H1 (cell line): Measurements from ENCODE around the gene ANKRD65. TPM values are rescaled to one million over a fixed set of nuclear protein-coding genes. Genes with fewer than 3 reads are reported as not detected.

Experiments used
- CTCF ChIA-PET: fragments of 300-600 bp; sonication (Branson Sonifier 250); formaldehyde crosslinking; loops from one replicate; lab custom pipeline; 2021; ENCODE audit not compliant: partially characterized antibody; lab: Charles Lee
- POLR2A ChIA-PET: fragments of 300-600 bp; sonication (Branson Sonifier 250); formaldehyde crosslinking; loops from one replicate; lab custom pipeline; 2021; ENCODE audit warnings: inconsistent platforms; ENCODE audit not compliant: partially characterized antibody; lab: Charles Lee
- DNase-seq, 2 experiments: peaks; one replicate each; pipeline versions ENCODE4 v3.0.0 to v3.0.0-alpha.2; 2010 to 2022; ENCODE audit warnings: low spot score in 2 of 2, low read depth in 1 of 2, mixed read lengths in 1 of 2
- FAIRE-seq: peaks from 2 replicates; lab custom pipeline; 2011; peaks lifted over from hg19 to GRCh38; lab: Jason Lieb, UNC
- H2AFZ ChIP-seq: 2 replicates; pipeline ENCODE4 v1.8.1; 2012; ENCODE audit warnings: low read length, inconsistent platforms
- H2AK5ac ChIP-seq: 2 replicates; pipeline ENCODE4 v1.6.1; 2013; ENCODE audit warnings: low read depth, low read length
- H2BK120ac ChIP-seq: replicated peaks from 2 replicates; pipeline ENCODE3; 2013; ENCODE audit warnings: low read depth, low read length, inconsistent platforms
- H2BK12ac ChIP-seq: 2 replicates; pipeline ENCODE4 v1.6.1; 2013; ENCODE audit warnings: low read depth, low read length
- H2BK15ac ChIP-seq: 2 replicates; pipeline ENCODE4 v1.6.1; 2013; ENCODE audit warnings: low read length
- H2BK20ac ChIP-seq: 2 replicates; pipeline ENCODE4 v1.6.1; 2013; ENCODE audit warnings: low read length
- H2BK5ac ChIP-seq: 2 replicates; pipeline ENCODE4 v1.6.1; 2013; ENCODE audit warnings: low read depth, low read length
- H3K14ac ChIP-seq: 2 replicates; pipeline ENCODE4 v1.6.1; 2013; ENCODE audit warnings: inconsistent platforms; ENCODE audit not compliant: insufficient read length
- H3K18ac ChIP-seq: 2 replicates; pipeline ENCODE4 v1.6.1; 2013; ENCODE audit warnings: low read length; ENCODE audit errors: extremely low read depth
- H3K23ac ChIP-seq: 2 replicates; pipeline ENCODE4 v1.6.1; 2013; ENCODE audit warnings: inconsistent platforms; ENCODE audit not compliant: insufficient read length
- H3K23me2 ChIP-seq: 2 replicates; pipeline ENCODE4 v1.6.1; 2013; ENCODE audit warnings: low read depth, low read length
- H3K27ac ChIP-seq: 2 replicates; pipeline ENCODE4 v1.6.1; 2011; ENCODE audit warnings: low read depth, low read length, inconsistent platforms
- H3K27me3 ChIP-seq, 4 experiments: replicated peaks in 1 of 4; 1 replicate in 1 of 4; 2 replicates in 3 of 4; pipeline versions ENCODE4 v1.6.1 to v1.8.1; 2011 to 2013; ENCODE audit warnings: low read length in 3 of 4, mild to moderate bottlenecking in 3 of 4, inconsistent platforms in 2 of 4, mixed read lengths in 2 of 4, moderate library complexity in 1 of 4; ENCODE audit not compliant: control insufficient read depth in 3 of 4, insufficient read depth in 3 of 4; ENCODE audit errors: extremely low read depth in 1 of 4
- H3K36me3 ChIP-seq, 4 experiments: 2 replicates each; pipeline versions ENCODE4 v1.6.1 to v1.8.1; 2011 to 2013; ENCODE audit warnings: mild to moderate bottlenecking in 4 of 4, low read length in 3 of 4, moderate library complexity in 2 of 4, control low read depth in 1 of 4, inconsistent platforms in 1 of 4; ENCODE audit not compliant: insufficient read depth in 4 of 4, control insufficient read depth in 2 of 4
- H3K4ac ChIP-seq: replicated peaks from 2 replicates; pipeline ENCODE3; 2013; ENCODE audit warnings: low read length, low read depth, mixed read lengths, inconsistent platforms; ENCODE audit not compliant: insufficient read length
- H3K4me1 ChIP-seq, 4 experiments: replicated peaks in 1 of 4; 1 replicate in 1 of 4; 2 replicates in 3 of 4; pipeline versions ENCODE4 v1.6.1 to v1.8.1; 2011 to 2013; ENCODE audit warnings: low read length in 3 of 4, inconsistent platforms in 2 of 4, mixed read lengths in 1 of 4; ENCODE audit not compliant: insufficient read depth in 4 of 4, control insufficient read depth in 3 of 4
- H3K4me2 ChIP-seq, 2 experiments: 2 replicates each; pipeline versions ENCODE4 v1.6.1 to v1.8.1; 2011 to 2013; ENCODE audit warnings: low read depth in 2 of 2, low read length in 2 of 2, control low read depth in 1 of 2, inconsistent platforms in 1 of 2, mild to moderate bottlenecking in 1 of 2; ENCODE audit not compliant: insufficient read depth in 1 of 2
- H3K4me3 ChIP-seq, 4 experiments: fragments of 200-600, 300-600 bp in 1 of 4; sonication (generic), shearing (Covaris generic), sonication (Bioruptor Twin) in 1 of 4; 2 replicates each; pipeline versions ENCODE4 v1.5.1 to v1.8.1; 2011 to 2016; ENCODE audit warnings: low read length in 4 of 4, low read depth in 3 of 4, control low read depth in 2 of 4, inconsistent platforms in 2 of 4, mild to moderate bottlenecking in 2 of 4, mixed read lengths in 1 of 4, moderate library complexity in 1 of 4; ENCODE audit not compliant: insufficient read depth in 2 of 4; ENCODE audit errors: extremely low read depth in 1 of 4
- H3K56ac ChIP-seq: replicated peaks from 2 replicates; pipeline ENCODE3; 2013; ENCODE audit warnings: low read depth, mild to moderate bottlenecking, mixed read lengths, low read length, inconsistent platforms; ENCODE audit not compliant: insufficient read length
- H3K79me1 ChIP-seq: 2 replicates; pipeline ENCODE4 v1.6.1; 2013; ENCODE audit warnings: low read depth, low read length, control low read depth
- H3K79me2 ChIP-seq, 2 experiments: 2 replicates each; pipeline versions ENCODE4 v1.6.1 to v1.8.1; 2012 to 2013; ENCODE audit warnings: low read length in 2 of 2, mild to moderate bottlenecking in 2 of 2, inconsistent platforms in 1 of 2; ENCODE audit not compliant: insufficient read depth in 2 of 2, control insufficient read depth in 1 of 2
- H3K9ac ChIP-seq, 4 experiments: replicated peaks in 1 of 4; 1 replicate in 1 of 4; 2 replicates in 3 of 4; pipeline versions ENCODE4 v1.6.1 to v1.8.1; 2011 to 2013; ENCODE audit warnings: low read depth in 3 of 4, low read length in 3 of 4, control low read depth in 2 of 4, mild to moderate bottlenecking in 2 of 4, moderate library complexity in 2 of 4, inconsistent platforms in 1 of 4; ENCODE audit errors: extremely low read depth in 1 of 4
- H3K9me3 ChIP-seq, 2 experiments: 2 replicates each; pipeline versions ENCODE4 v1.6.1 to v1.8.1; 2012 to 2013; ENCODE audit warnings: mild to moderate bottlenecking in 2 of 2, moderate library complexity in 2 of 2, control low read depth in 1 of 2, inconsistent platforms in 1 of 2, low read depth in 1 of 2, low read length in 1 of 2, mixed read lengths in 1 of 2; ENCODE audit not compliant: insufficient read depth in 2 of 2
- H4K20me1 ChIP-seq, 2 experiments: replicated peaks in 1 of 2; 2 replicates each; pipeline versions ENCODE3 to v1.8.1; 2011 to 2013; ENCODE audit warnings: inconsistent platforms in 2 of 2, low read length in 2 of 2, mild to moderate bottlenecking in 1 of 2; ENCODE audit not compliant: insufficient read depth in 2 of 2, control insufficient read depth in 1 of 2
- H4K5ac ChIP-seq: 2 replicates; pipeline ENCODE4 v1.6.1; 2013; ENCODE audit warnings: low read length, low read depth, mixed read lengths, inconsistent platforms; ENCODE audit not compliant: insufficient read length
- H4K8ac ChIP-seq: 2 replicates; pipeline ENCODE4 v1.8.0; 2013; ENCODE audit warnings: mild to moderate bottlenecking, moderate library complexity, low read length, inconsistent platforms; ENCODE audit not compliant: insufficient read depth; ENCODE audit errors: extremely low read depth
- H4K91ac ChIP-seq: replicated peaks from 2 replicates; pipeline ENCODE3; 2013; ENCODE audit warnings: low read length, mixed read lengths, inconsistent platforms; ENCODE audit not compliant: insufficient read length
- BACH1 ChIP-seq: IDR thresholded peaks from 2 replicates; pipeline ENCODE4 v1.6.1; 2012; ENCODE audit warnings: low read length, improper control_type of control experiment
- CHD2 ChIP-seq: IDR thresholded peaks from 2 replicates; pipeline ENCODE4 v1.6.1; 2012; ENCODE audit warnings: low read length, improper control_type of control experiment
- CREB1 ChIP-seq: IDR thresholded peaks from 2 replicates; pipeline ENCODE4 v1.6.1; 2012; ENCODE audit warnings: inconsistent platforms
- EZH2 ChIP-seq: fragments of 200-600 bp; sonication (generic); IDR thresholded peaks from 2 replicates; pipeline ENCODE4 v1.7.1; 2012; ENCODE audit warnings: low read depth, mild to moderate bottlenecking, moderate library complexity, low read length, inconsistent platforms; ENCODE audit not compliant: severe bottlenecking
- HDAC6 ChIP-seq: IDR thresholded peaks from one replicate; pipeline ENCODE4 v1.7.1; 2012; ENCODE audit warnings: low read depth, mild to moderate bottlenecking, inconsistent platforms, low read length, moderate library complexity
- KDM4A ChIP-seq: IDR thresholded peaks from one replicate; pipeline ENCODE4 v1.7.1; 2012; ENCODE audit warnings: low read depth, mild to moderate bottlenecking, moderate library complexity, low read length, inconsistent platforms; ENCODE audit not compliant: severe bottlenecking
- MAFK ChIP-seq: IDR thresholded peaks from 2 replicates; pipeline ENCODE4 v1.6.1; 2012; ENCODE audit warnings: low read depth, mild to moderate bottlenecking, improper control_type of control experiment, low read length
- PHF8 ChIP-seq: fragments of 200-600 bp; sonication (generic); conservative IDR thresholded peaks from 2 replicates; pipeline ENCODE4 v1.7.1; 2012; ENCODE audit warnings: low read depth, mild to moderate bottlenecking, inconsistent platforms, low read length, moderate library complexity
- RXRA ChIP-seq: IDR thresholded peaks from 2 replicates; pipeline ENCODE4 v1.6.1; 2011; ENCODE audit warnings: low read depth, mild to moderate bottlenecking, low read length, moderate library complexity; ENCODE audit not compliant: insufficient read depth
- TAF1 ChIP-seq: IDR thresholded peaks from 2 replicates; pipeline ENCODE4 v1.6.1; 2011; ENCODE audit warnings: mild to moderate bottlenecking, low read depth, low read length
- TBP ChIP-seq: IDR thresholded peaks from 2 replicates; pipeline ENCODE4 v1.6.1; 2011; ENCODE audit warnings: low read depth, low read length, improper control_type of control experiment
- TEAD4 ChIP-seq: IDR thresholded peaks from 2 replicates; pipeline ENCODE4 v1.6.1; 2012; ENCODE audit warnings: low read depth, low read length, inconsistent platforms, mixed read lengths
- WGBS, 2 experiments: shearing (Covaris generic) in 1 of 2; methylation state at CpG; one replicate each; pipeline versions ENCODE4 v1.1.6 to v1.1.7; 2013 to 2015; ENCODE audit warnings: low lambda C conversion rate in 2 of 2, mixed read lengths in 2 of 2, inconsistent platforms in 1 of 2, low coverage in 1 of 2, missing lambda C conversion rate in 1 of 2; ENCODE audit not compliant: insufficient replicate concordance in 2 of 2, insufficient coverage in 1 of 2, insufficient read length in 1 of 2; ENCODE audit errors: extremely low coverage in 1 of 2, missing lambda C conversion rate in 1 of 2; 5-methylcytosine and 5-hydroxymethylcytosine counted together
- polyA plus RNA-seq, 7 experiments: library from polyadenylated mRNA; depleted of rRNA in 3 of 7; stranded (reverse) in 5 of 7; unstranded in 2 of 7; fragments of >200 nt in 5 of 7; fragments of 200-250 nt in 2 of 7; gene quantifications; 1 replicate in 5 of 7; 2 replicates in 1 of 7; 4 replicates in 1 of 7; pipeline versions ENCODE4 v1.2.1 to v1.2.3, GENCODE V29; 2011 to 2013; ENCODE audit warnings: missing spikeins in 2 of 7, mixed read lengths in 2 of 7
- total RNA-seq: library from RNA; stranded (reverse); fragmentation: NEBNext Ultra II Directional; extraction: Animal tissue kit (Norgen Biotek cat#: 25700); gene quantifications from 2 replicates; pipeline ENCODE4 v1.2.1, GENCODE V29; 2021

Gene ANKRD65
- total and polyA plus RNA-seq, 2 of the 8 experiments (the other 6 are each of a cell fraction or from before 2014, with no cell fraction given): 1.8 to 2.0 TPM

DNA sequence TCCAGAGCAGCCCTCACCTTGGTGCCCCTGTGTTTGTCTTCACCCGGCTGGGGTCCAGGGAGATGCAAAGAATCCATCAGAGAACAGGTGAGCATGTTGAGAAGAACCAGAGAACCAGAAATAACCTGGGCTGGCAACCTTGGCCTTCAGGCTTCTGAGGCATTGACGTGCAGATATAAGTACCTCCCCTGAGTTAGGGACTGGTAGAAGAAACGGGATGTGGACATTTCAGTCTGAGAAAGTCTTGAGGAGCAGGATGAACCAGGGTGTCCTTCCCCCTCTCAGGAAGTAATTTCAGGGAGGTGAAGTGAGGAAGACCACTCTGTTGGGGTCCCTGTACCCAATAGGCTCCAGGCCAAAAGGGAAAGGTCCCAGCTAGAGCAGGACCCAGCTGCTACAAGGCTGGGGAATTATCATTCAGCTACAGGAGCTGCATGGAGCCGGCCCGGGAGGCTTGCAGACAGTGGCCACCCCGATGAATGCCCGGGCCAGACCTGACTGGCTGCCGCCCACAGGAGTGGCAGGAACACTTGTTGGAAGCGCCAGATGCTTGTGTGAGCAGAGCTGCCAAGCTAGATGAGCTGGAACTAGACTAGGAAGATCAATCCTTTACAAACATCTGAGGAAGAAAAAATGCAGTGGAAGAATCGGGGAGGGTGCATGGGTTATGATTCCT lies 44.4 kb downstream of the ANKRD65 start:
- Histone ChIP-seq H4K8ac (no peak overlapping the region; the same call in 1 of the 2 replicates), H3K4me1 (peaks cover 0 to 9% (median 7%) of the 10 kb centered on the region in 4 experiments; a peak in 5 of 7 replicates), H2BK120ac (no peak overlapping the region), H3K9me3 (no peaks in the 10 kb centered on the region), H2BK5ac (no peak overlapping the region), H3K4me2 (peak overlapping the region in 1 of 2 experiments; percentile 59; a peak in 1 of 4 replicates), H3K27me3 (no peaks in the 10 kb centered on the region), H3K23ac (no peak overlapping the region), H3K23me2 (peaks cover 7% of the 10 kb centered on the region; the same call in 1 of the 2 replicates), H2BK20ac (no peak overlapping the region), H3K56ac (no peak overlapping the region), H2AFZ (no peak overlapping the region), H3K36me3 (peaks cover 0 to 4% (median 0%) of the 10 kb centered on the region in 4 experiments; a peak in 1 of 8 replicates), H4K91ac (no peak overlapping the region), H3K14ac (no peak overlapping the region), H2AK5ac (no peak overlapping the region), H3K18ac (no peak overlapping the region), H3K27ac (no peak overlapping the region), H2BK15ac (no peak overlapping the region), H3K4me3 (no peak overlapping the region; a peak in 1 of 8 replicates), H3K79me1 (peaks cover 4% of the 10 kb centered on the region; the same call in 1 of the 2 replicates), H2BK12ac (no peak overlapping the region), H3K79me2 (peaks cover 5 to 17% of the 10 kb centered on the region in 2 experiments; a peak in 3 of 4 replicates), H4K20me1 (peaks cover 0 to 9% of the 10 kb centered on the region in 2 experiments), H3K4ac (no peak overlapping the region), H3K9ac (no peak overlapping the region), H4K5ac (no peak overlapping the region)
- CTCF ChIA-PET: interaction anchor here (0.7 to 4.6 kb wide), 6 partner anchors 21 to 128 kb away, joined by 3 to 17 read pairs (median 3); no protein-coding TSS in a partner anchor
- DNase-seq (no peak), FAIRE-seq (no peak)
- TF ChIP-seq CHD2 (no peak), TEAD4 (no peak), PHF8 (no peak), RXRA (no peak), EZH2 (no peak), KDM4A (no peak), TAF1 (no peak), MAFK (no peak), TBP (no peak), HDAC6 (no peak), BACH1 (no peak), CREB1 (no peak)
- WGBS, 2 experiments: 92% methylated on average over 10 of the region's 10 CpGs; no CpG with 5 or more reads in 1 of the 2 experiments
- POLR2A ChIA-PET: interaction anchor here (1.5 to 33.4 kb wide), 4 partner anchors 18 to 34 kb away, joined by 3 to 719 read pairs (median 48); partner anchors contain the start of genes CCNL2, MRPL20 and MXRA8
